ENCODE data around the gene GPR107.

DNA sequence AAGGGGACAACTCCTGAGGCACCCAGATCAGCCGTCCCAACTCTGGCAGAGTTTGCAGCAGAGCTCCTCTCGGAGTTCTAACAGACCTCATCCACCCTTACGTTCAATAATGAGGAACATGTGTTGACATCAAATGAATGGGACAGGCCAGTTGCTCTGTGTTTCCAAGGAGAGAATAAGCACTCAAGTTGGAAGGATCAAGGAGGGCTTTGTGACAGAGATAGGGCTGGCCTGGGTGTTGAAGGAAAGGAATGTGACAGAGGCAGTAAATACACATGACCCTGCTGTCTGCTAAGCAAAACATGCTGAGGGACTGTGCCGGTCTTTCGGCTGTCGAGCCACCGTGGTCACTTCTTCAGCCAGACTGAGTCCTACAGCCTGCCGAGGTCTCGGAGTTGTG is 48.2 kb downstream of the GPR107 start:
- TF ChIP-seq EP300 (IDR thresholded peaks at IDR 0.05) (no peak), POLR2A (IDR thresholded peaks at IDR 0.05) (no peak)
- TF ChIP-seq, protein P1, sequence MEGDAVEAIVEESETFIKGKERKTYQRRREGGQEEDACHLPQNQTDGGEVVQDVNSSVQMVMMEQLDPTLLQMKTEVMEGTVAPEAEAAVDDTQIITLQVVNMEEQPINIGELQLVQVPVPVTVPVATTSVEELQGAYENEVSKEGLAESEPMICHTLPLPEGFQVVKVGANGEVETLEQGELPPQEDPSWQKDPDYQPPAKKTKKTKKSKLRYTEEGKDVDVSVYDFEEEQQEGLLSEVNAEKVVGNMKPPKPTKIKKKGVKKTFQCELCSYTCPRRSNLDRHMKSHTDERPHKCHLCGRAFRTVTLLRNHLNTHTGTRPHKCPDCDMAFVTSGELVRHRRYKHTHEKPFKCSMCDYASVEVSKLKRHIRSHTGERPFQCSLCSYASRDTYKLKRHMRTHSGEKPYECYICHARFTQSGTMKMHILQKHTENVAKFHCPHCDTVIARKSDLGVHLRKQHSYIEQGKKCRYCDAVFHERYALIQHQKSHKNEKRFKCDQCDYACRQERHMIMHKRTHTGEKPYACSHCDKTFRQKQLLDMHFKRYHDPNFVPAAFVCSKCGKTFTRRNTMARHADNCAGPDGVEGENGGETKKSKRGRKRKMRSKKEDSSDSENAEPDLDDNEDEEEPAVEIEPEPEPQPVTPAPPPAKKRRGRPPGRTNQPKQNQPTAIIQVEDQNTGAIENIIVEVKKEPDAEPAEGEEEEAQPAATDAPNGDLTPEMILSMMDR (IDR thresholded peaks at IDR 0.05): no peak
